Neuronal stem cell (in vitro differentiated cells): ENCODE measurements around the gene SH3TC1.
A peak's percentile ranks its signal among the peaks of the same experiment; 100 is the strongest.

Experiments
- DNase-seq: peaks from one replicate; pipeline ENCODE4 v3.0.0-alpha.2; 2013; ENCODE audit warnings: low spot score
- H2AFZ ChIP-seq: one replicate; pipeline ENCODE4 v1.6.1; 2013; ENCODE audit warnings: mild to moderate bottlenecking, low read length, inconsistent platforms
- H2AK5ac ChIP-seq: 2 replicates; pipeline ENCODE4 v1.6.1; 2013; ENCODE audit warnings: low read depth, mild to moderate bottlenecking, inconsistent platforms, low read length, moderate library complexity, mixed read lengths
- H2BK120ac ChIP-seq: 2 replicates; pipeline ENCODE4 v1.6.1; 2013; ENCODE audit warnings: low read depth, mild to moderate bottlenecking, inconsistent platforms, low read length, moderate library complexity, mixed read lengths
- H2BK12ac ChIP-seq: one replicate; pipeline ENCODE4 v1.6.1; 2013; ENCODE audit warnings: low read length, inconsistent platforms
- H2BK15ac ChIP-seq: 2 replicates; pipeline ENCODE4 v1.6.1; 2013; ENCODE audit warnings: mild to moderate bottlenecking, low read length, inconsistent platforms, mixed read lengths
- H2BK5ac ChIP-seq: one replicate; pipeline ENCODE4 v1.6.1; 2013; ENCODE audit warnings: inconsistent platforms, mild to moderate bottlenecking, low read length, moderate library complexity
- H3K14ac ChIP-seq: one replicate; pipeline ENCODE4 v1.6.1; 2013; ENCODE audit warnings: low read length, inconsistent platforms
- H3K18ac ChIP-seq: 2 replicates; pipeline ENCODE4 v1.6.1; 2013; ENCODE audit warnings: low read length, inconsistent platforms
- H3K23ac ChIP-seq: 2 replicates; pipeline ENCODE4 v1.6.1; 2013; ENCODE audit warnings: low read depth, mild to moderate bottlenecking, mixed read lengths, low read length, inconsistent platforms; ENCODE audit not compliant: poor library complexity
- H3K27ac ChIP-seq: replicated peaks from 3 replicates; pipeline ENCODE4 v1.5.1; 2013; ENCODE audit warnings: low read length, inconsistent platforms
- H3K27me3 ChIP-seq, 3 experiments: 2 replicates each; pipeline ENCODE4 v1.6.1; 2013; ENCODE audit warnings: low read length in 3 of 3, mild to moderate bottlenecking in 2 of 3, inconsistent platforms in 1 of 3, low read depth in 1 of 3, mixed read lengths in 1 of 3, moderate library complexity in 1 of 3; ENCODE audit not compliant: control insufficient read depth in 3 of 3, insufficient read depth in 3 of 3
- H3K36me3 ChIP-seq, 2 donors: replicated peaks in 1 of 2; 2 replicates each; pipeline ENCODE4 v1.6.1; 2013; ENCODE audit warnings: low read length in 2 of 2; ENCODE audit not compliant: control insufficient read depth in 2 of 2, insufficient read depth in 2 of 2
- H3K4ac ChIP-seq: 2 replicates; pipeline ENCODE4 v1.6.1; 2013; ENCODE audit warnings: inconsistent platforms, mild to moderate bottlenecking, low read length, moderate library complexity
- H3K4me1 ChIP-seq, 2 donors: 1 replicate in 1 of 2; 2 replicates in 1 of 2; pipeline ENCODE4 v1.6.1; 2013; ENCODE audit warnings: low read length in 2 of 2, low read depth in 1 of 2; ENCODE audit not compliant: control insufficient read depth in 2 of 2, insufficient read depth in 1 of 2
- H3K4me2 ChIP-seq: one replicate; pipeline ENCODE4 v1.6.1; 2013; ENCODE audit warnings: mild to moderate bottlenecking, low read length, inconsistent platforms; ENCODE audit not compliant: insufficient read depth, poor library complexity, severe bottlenecking
- H3K4me3 ChIP-seq, 2 donors: 2 replicates each; pipeline ENCODE4 v1.5.1; 2013; ENCODE audit warnings: low read length in 2 of 2, mild to moderate bottlenecking in 2 of 2, inconsistent platforms in 1 of 2, moderate library complexity in 1 of 2
- H3K79me1 ChIP-seq: one replicate; pipeline ENCODE4 v1.6.1; 2013; ENCODE audit warnings: low read depth, mild to moderate bottlenecking, inconsistent platforms, low read length, moderate library complexity
- H3K9ac ChIP-seq: one replicate; pipeline ENCODE4 v1.6.1; 2013; ENCODE audit warnings: mild to moderate bottlenecking, low read depth, low read length, inconsistent platforms; ENCODE audit not compliant: poor library complexity
- H3K9me3 ChIP-seq, 2 donors: replicated peaks in 1 of 2; 2 replicates each; pipeline versions ENCODE3 to v1.6.1; 2013; ENCODE audit warnings: low read length in 2 of 2, mild to moderate bottlenecking in 2 of 2, inconsistent platforms in 1 of 2, low read depth in 1 of 2, mixed read lengths in 1 of 2, moderate library complexity in 1 of 2; ENCODE audit not compliant: control insufficient read depth in 2 of 2, insufficient read depth in 1 of 2
- H4K8ac ChIP-seq: one replicate; pipeline ENCODE4 v1.6.1; 2013; ENCODE audit warnings: low read depth, mild to moderate bottlenecking, inconsistent platforms, low read length, moderate library complexity
- H4K91ac ChIP-seq: one replicate; pipeline ENCODE4 v1.6.1; 2013; ENCODE audit warnings: low read length, low read depth, mild to moderate bottlenecking, inconsistent platforms; ENCODE audit not compliant: poor library complexity
- WGBS, 2 donors: extraction: QIAGEN DNeasy Blood & Tissue Kit; methylation state at CpG; one replicate each; pipeline ENCODE4 v1.1.7; 2013; ENCODE audit warnings: missing lambda C conversion rate in 2 of 2, mixed read lengths in 1 of 2; ENCODE audit not compliant: insufficient read length in 2 of 2, insufficient replicate concordance in 1 of 2; ENCODE audit errors: extremely low coverage in 2 of 2; 5-methylcytosine and 5-hydroxymethylcytosine counted together

SH3TC1 gene

GRCh38 chr4:8248091-8248490, 49.0 kb downstream of the SH3TC1 start:
- Histone ChIP-seq H4K8ac (no peak overlapping the region), H3K27ac (no peak overlapping the region), H2BK5ac (no peak overlapping the region), H2AK5ac (no peak overlapping the region), H3K9ac (no peak overlapping the region), H3K18ac (no peak overlapping the region), H3K4me2 (no peak overlapping the region), H2BK15ac (no peak overlapping the region), H3K23ac (peak overlapping the region; percentile 58), H3K14ac (no peak overlapping the region), H3K9me3 (no peaks in the 10 kb centered on the region), H2BK120ac (no peak overlapping the region), H3K27me3 (peaks cover 0 to 3% (median 0%) of the 10 kb centered on the region in 3 experiments), H3K79me1 (no peaks in the 10 kb centered on the region), H3K4me1 (peaks cover 0 to 2% of the 10 kb centered on the region in 2 donors), H2BK12ac (no peak overlapping the region), H3K4me3 (no peak overlapping the region), H4K91ac (no peak overlapping the region), H3K4ac (no peak overlapping the region), H2AFZ (no peak overlapping the region), H3K36me3 (no peaks in the 10 kb centered on the region)
- no peak for DNase-seq
- no CpG with 5 or more reads among the region's 7 CpGs for WGBS, 2 donors

GRCh38 chr4:8250227-8250626, 51.1 kb downstream of the SH3TC1 start:
- no peak overlapping the region for H3K23ac ChIP-seq
- no peak overlapping the region for H3K4ac ChIP-seq
- WGBS, 2 donors = no CpG with 5 or more reads among the region's 3 CpGs
- H4K91ac ChIP-seq = no peak overlapping the region
- no peak overlapping the region for H3K18ac ChIP-seq
- no peak overlapping the region for H2BK15ac ChIP-seq
- H3K9me3 ChIP-seq = no peaks in the 10 kb centered on the region
- H2AK5ac ChIP-seq = no peak overlapping the region
- no peak overlapping the region for H3K4me2 ChIP-seq
- no peak overlapping the region for H2BK5ac ChIP-seq
- H3K4me1 ChIP-seq = peaks cover 0 to 2% of the 10 kb centered on the region in 2 donors
- H2AFZ ChIP-seq = no peak overlapping the region
- H3K27me3 ChIP-seq = peaks cover 0 to 3% (median 0%) of the 10 kb centered on the region in 3 experiments
- no peak overlapping the region for H3K27ac ChIP-seq
- peak overlapping the region in 1 of 2 donors; percentile 22 for H3K4me3 ChIP-seq
- H3K36me3 ChIP-seq = no peaks in the 10 kb centered on the region
- DNase-seq = no peak
- no peak overlapping the region for H2BK12ac ChIP-seq
- no peak overlapping the region for H3K14ac ChIP-seq
- H2BK120ac ChIP-seq = no peak overlapping the region
- H3K9ac ChIP-seq = no peak overlapping the region
- no peak overlapping the region for H4K8ac ChIP-seq
- no peaks in the 10 kb centered on the region for H3K79me1 ChIP-seq

- H3K23ac ChIP-seq = no peak overlapping the region
- no peak overlapping the region for H2AFZ ChIP-seq
- no peaks in the 10 kb centered on the region for H3K9me3 ChIP-seq
- H3K79me1 ChIP-seq = no peaks in the 10 kb centered on the region
- no peak overlapping the region for H2BK12ac ChIP-seq
- peaks cover 0 to 2% of the 10 kb centered on the region in 2 donors for H3K4me1 ChIP-seq
- H3K4me3 ChIP-seq = no peak overlapping the region
- no peak overlapping the region for H3K4me2 ChIP-seq
- no peak overlapping the region for H3K27ac ChIP-seq
- DNase-seq = no peak
- no peak overlapping the region for H3K9ac ChIP-seq
- no peak overlapping the region for H2BK120ac ChIP-seq
- H3K14ac ChIP-seq = no peak overlapping the region
- H2BK15ac ChIP-seq = no peak overlapping the region
- no peak overlapping the region for H2BK5ac ChIP-seq
- H3K36me3 ChIP-seq = no peaks in the 10 kb centered on the region
- H3K27me3 ChIP-seq = peaks cover 0 to 3% (median 0%) of the 10 kb centered on the region in 3 experiments
- H2AK5ac ChIP-seq = no peak overlapping the region
- no CpG with 5 or more reads among the region's 7 CpGs for WGBS, 2 donors
- H3K4ac ChIP-seq = no peak overlapping the region
- H4K8ac ChIP-seq = no peak overlapping the region
- H4K91ac ChIP-seq = no peak overlapping the region
- H3K18ac ChIP-seq = peak overlapping the region; percentile 27
These were observed 51.5 kb downstream of the SH3TC1 start for GRCh38 chr4:8250637-8251036.

- no peak overlapping the region for H3K18ac ChIP-seq
- peak overlapping the region; percentile 76 for H3K23ac ChIP-seq
- no peak overlapping the region for H3K4ac ChIP-seq
- peaks cover 0 to 3% (median 0%) of the 10 kb centered on the region in 3 experiments for H3K27me3 ChIP-seq
- H3K9ac ChIP-seq = peak overlapping the region; percentile 78
- H2AK5ac ChIP-seq = no peak overlapping the region
- no peaks in the 10 kb centered on the region for H3K36me3 ChIP-seq
- H2BK15ac ChIP-seq = no peak overlapping the region
- H4K8ac ChIP-seq = no peak overlapping the region
- DNase-seq = no peak
- H3K4me2 ChIP-seq = no peak overlapping the region
- no peak overlapping the region for H2BK5ac ChIP-seq
- H3K4me1 ChIP-seq = peaks cover 0 to 2% of the 10 kb centered on the region in 2 donors
- H3K14ac ChIP-seq = no peak overlapping the region
- no peak overlapping the region for H2AFZ ChIP-seq
- H3K79me1 ChIP-seq = no peaks in the 10 kb centered on the region
- H3K4me3 ChIP-seq = no peak overlapping the region
- no peak overlapping the region for H4K91ac ChIP-seq
- no peak overlapping the region for H2BK120ac ChIP-seq
- no CpG with 5 or more reads among the region's 24 CpGs for WGBS, 2 donors
- no peak overlapping the region for H3K27ac ChIP-seq
- H2BK12ac ChIP-seq = no peak overlapping the region
- H3K9me3 ChIP-seq = no peaks in the 10 kb centered on the region
These were observed 52.2 kb downstream of the SH3TC1 start for GRCh38 chr4:8251110-8251883.
